ENCODE measurements around the gene KMT2C. TPM values are rescaled to one million over a fixed set of nuclear protein-coding genes. Genes with fewer than 3 reads are reported as not detected.
"Not testable (repeated sequence)": the region's sequence is repeated elsewhere in the genome, so short reads cannot be mapped to it uniquely, and the experiment has no call there.

KMT2C gene
- total and polyA plus RNA-seq, 11 donors: 8.4 to 62.4 (median 42.2) TPM

GRCh38 chr7:152436111-152436930 lies 518 bp upstream of the KMT2C start:
- peak overlapping the region; percentile 92 to 100 (median 97) for H3K27ac ChIP-seq
- ATAC-seq: peak; percentile 83 to 93 (median 90)
- intact Hi-C loops (cut with DNase I): loop anchor here in 7 of 10 donors (1.0 to 10.0 kb wide), 7 partner anchors 26 to 238 kb away; partner anchors contain the start of gene XRCC2 (in 2 of the 7)
- peak; percentile 95 to 96 (median 95) for DNase-seq
- H3K27me3 ChIP-seq: no peaks in the 10 kb centered on the region
- TF ChIP-seq CTCF (IDR thresholded peaks at IDR 0.05): no peak
- TF ChIP-seq POLR2A (IDR thresholded peaks at IDR 0.05): peak in 1 of 2 donors; percentile 56
- peaks cover 0 to 30% (median 24%) of the 10 kb centered on the region in 12 donors for H3K4me1 ChIP-seq
- WGBS, 4 donors: 1 to 2% (median 1%) methylated on average over 12 to 130 of the region's 132 CpGs
- no peaks in the 10 kb centered on the region for H3K9me3 ChIP-seq
- H3K4me3 ChIP-seq: peak overlapping the region; percentile 39 to 98 (median 76)
- H3K36me3 ChIP-seq: no peaks in the 10 kb centered on the region

- not testable (repeated sequence) for H3K9me3 ChIP-seq, H3K36me3 ChIP-seq, H3K27me3 ChIP-seq
- peak; percentile 1 to 34 (median 18) for ATAC-seq
- peak in 4 of 5 donors; percentile 34 to 47 (median 41) for DNase-seq
- Histone ChIP-seq H3K27ac (peak overlapping the region; percentile 53 to 99 (median 96)), H3K4me3 (peak overlapping the region; percentile 69 to 99 (median 94)), H3K4me1 (peaks cover 0 to 45% (median 32%) of the 10 kb centered on the region in 12 donors)
- 0 to 1% (median 0%) methylated on average over 39 to 58 of the region's 58 CpGs for WGBS, 4 donors
- intact Hi-C loops (cut with DNase I): loop anchor here in 6 of 10 donors (5.0 to 10.0 kb wide), 3 partner anchors 90 to 240 kb away; partner anchors contain the start of gene XRCC2 (in 2 of the 6)
Measured at GRCh38 chr7:152434511-152435383, 1.1 kb downstream of the KMT2C start.

- not testable (repeated sequence) for H3K36me3 ChIP-seq, H3K27me3 ChIP-seq, H3K9me3 ChIP-seq
- Histone ChIP-seq H3K4me1 (peaks cover 0 to 53% (median 37%) of the 10 kb centered on the region in 12 donors), H3K27ac (peak overlapping the region; percentile 13 to 99 (median 96)), H3K4me3 (peak overlapping the region; percentile 69 to 99 (median 94))
- whole genome bisulfite sequencing, 4 donors: 11 to 17% (median 14%) methylated on average over 15 of the region's 15 CpGs
- peak in 2 of 12 donors; percentile 27 to 38 for TF ChIP-seq CTCF (IDR thresholded peaks at IDR 0.05)
- ATAC-seq: peak in 3 of 4 donors; percentile 37 to 58 (median 37)
- DNase-seq: peak in 4 of 5 donors; percentile 34 to 54 (median 38)
- intact Hi-C loops (cut with DNase I): loop anchor here in 6 of 10 donors (10.0 kb wide), 2 partner anchors 89 to 241 kb away; partner anchors contain the start of gene XRCC2 (in 2 of the 6)
Measured at GRCh38 chr7:152433721-152434490, 1.9 kb downstream of the KMT2C start.

GRCh38 chr7:152432735-152433134 lies 3.1 kb downstream of the KMT2C start:
- DNase-seq, H3K27ac ChIP-seq, H3K36me3 ChIP-seq, H3K9me3 ChIP-seq, H3K27me3 ChIP-seq, ATAC-seq: not testable (repeated sequence)
- intact Hi-C loops (cut with DNase I): loop anchor here in 6 of 10 donors (10.0 kb wide), 2 partner anchors 88 to 242 kb away; partner anchors contain the start of gene XRCC2 (in 2 of the 6)
- Histone ChIP-seq H3K4me1 (peaks cover under 1 to 64% (median 48%) of the 10 kb centered on the region in 12 donors), H3K4me3 (peak overlapping the region in 4 of 12 donors; percentile 75 to 99 (median 88))
- WGBS, 4 donors: 90 to 92% (median 91%) methylated on average over 10 of the region's 10 CpGs
